Fibroblast of villous mesenchyme (primary cell): Measurements from ENCODE around the gene IVD. TPM values are rescaled to one million over a fixed set of nuclear protein-coding genes. Genes with fewer than 3 reads are reported as not detected.

Source experiments
- DNase-seq: peaks from one replicate; pipeline ENCODE4 v3.0.0-alpha.2; 2010; ENCODE audit warnings: low read depth
- H3K4me3 ChIP-seq: 2 replicates; pipeline ENCODE4 v1.5.1; 2011; ENCODE audit warnings: low read depth, mild to moderate bottlenecking, low read length
- total RNA-seq: library from RNA; depleted of rRNA; stranded (reverse); fragments of >200 nt; gene quantifications from 2 replicates; pipeline ENCODE4 v1.2.3, GENCODE V29; 2012
- TF ChIP-seq, protein P1 (sequence below): IDR thresholded peaks from 2 replicates; pipeline ENCODE4 v1.5.1; 2012; ENCODE audit warnings: low read depth, mild to moderate bottlenecking, low read length; ENCODE audit not compliant: insufficient read depth

Gene IVD
- total RNA-seq: 26.7 and 40.2 TPM in 2 replicates

DNA sequence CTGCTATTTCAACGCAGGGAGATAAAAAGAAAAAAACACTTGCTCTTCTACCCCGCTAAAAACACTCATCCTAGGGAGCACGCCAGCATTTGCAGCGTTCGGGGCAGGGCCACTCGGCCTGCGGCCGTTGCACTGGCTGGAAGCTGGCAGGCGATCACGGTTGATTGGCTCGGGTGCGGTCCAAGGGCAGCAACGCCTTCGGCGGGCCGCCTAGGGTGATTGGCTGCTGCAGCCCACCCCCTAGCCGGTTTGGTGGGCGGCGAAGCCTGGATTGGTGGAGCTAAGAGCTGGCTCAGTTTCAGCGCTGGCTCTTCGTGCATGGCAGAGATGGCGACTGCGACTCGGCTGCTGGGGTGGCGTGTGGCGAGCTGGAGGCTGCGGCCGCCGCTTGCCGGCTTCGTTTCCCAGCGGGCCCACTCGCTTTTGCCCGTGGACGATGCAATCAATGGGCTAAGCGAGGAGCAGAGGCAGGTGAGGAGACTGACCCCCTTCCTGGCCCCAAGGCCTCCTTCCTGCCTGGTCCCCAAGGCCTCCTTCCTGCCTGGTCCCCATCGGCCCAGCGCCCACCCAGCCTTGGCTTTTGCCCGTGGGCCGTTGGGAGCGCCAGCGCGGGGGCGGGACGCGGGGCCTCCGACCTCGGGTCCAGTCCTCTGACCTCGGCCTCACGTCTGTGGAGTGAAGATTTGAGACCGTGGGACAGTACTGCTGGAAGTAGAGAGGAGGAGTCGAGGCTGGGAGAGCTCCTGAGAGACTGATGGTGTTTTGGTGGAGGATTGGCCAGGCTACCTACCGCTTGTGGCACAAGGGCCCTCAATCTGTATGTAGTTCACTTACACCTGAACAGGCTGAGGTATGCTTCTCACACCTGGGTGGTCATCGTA is at the start of gene IVD:
TSS of gene IVD (plus strand) at position 295 of the 881 bp plus-strand sequence. CDS start at position 328, 33 bp downstream.
- peak; percentile 96 for DNase-seq
- TF ChIP-seq, protein P1, sequence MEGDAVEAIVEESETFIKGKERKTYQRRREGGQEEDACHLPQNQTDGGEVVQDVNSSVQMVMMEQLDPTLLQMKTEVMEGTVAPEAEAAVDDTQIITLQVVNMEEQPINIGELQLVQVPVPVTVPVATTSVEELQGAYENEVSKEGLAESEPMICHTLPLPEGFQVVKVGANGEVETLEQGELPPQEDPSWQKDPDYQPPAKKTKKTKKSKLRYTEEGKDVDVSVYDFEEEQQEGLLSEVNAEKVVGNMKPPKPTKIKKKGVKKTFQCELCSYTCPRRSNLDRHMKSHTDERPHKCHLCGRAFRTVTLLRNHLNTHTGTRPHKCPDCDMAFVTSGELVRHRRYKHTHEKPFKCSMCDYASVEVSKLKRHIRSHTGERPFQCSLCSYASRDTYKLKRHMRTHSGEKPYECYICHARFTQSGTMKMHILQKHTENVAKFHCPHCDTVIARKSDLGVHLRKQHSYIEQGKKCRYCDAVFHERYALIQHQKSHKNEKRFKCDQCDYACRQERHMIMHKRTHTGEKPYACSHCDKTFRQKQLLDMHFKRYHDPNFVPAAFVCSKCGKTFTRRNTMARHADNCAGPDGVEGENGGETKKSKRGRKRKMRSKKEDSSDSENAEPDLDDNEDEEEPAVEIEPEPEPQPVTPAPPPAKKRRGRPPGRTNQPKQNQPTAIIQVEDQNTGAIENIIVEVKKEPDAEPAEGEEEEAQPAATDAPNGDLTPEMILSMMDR: no peak
- peak within 1 kb of the TSS; percentile 95 for H3K4me3 ChIP-seq

DNA sequence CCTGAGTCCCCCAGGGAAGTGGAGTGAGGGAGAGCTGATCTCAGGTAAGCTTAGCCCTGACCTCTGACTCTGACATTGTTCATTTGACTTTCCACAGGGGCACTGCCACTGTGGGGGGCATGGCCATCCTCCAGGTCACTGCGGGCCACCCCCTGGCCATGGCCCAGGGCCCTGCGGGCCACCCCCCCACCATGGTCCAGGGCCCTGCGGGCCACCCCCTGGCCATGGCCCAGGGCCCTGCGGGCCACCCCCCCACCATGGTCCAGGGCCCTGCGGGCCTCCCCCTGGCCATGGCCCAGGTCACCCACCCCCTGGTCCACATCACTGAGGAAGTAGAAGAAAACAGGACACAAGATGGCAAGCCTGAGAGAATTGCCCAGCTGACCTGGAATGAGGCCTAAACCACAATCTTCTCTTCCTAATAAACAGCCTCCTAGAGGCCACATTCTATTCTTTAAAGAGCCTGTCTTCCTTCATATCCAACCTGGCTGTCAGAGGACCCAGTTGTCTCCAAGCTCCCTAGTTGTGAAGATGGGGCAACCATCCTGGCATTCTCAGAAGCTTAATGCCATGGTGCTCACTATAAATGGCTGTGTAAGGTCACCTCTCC is 49.5 kb upstream of the IVD start:
- no peak for DNase-seq
- H3K4me3 ChIP-seq: no peak overlapping the region
- TF ChIP-seq, protein P1: no peak

DNA sequence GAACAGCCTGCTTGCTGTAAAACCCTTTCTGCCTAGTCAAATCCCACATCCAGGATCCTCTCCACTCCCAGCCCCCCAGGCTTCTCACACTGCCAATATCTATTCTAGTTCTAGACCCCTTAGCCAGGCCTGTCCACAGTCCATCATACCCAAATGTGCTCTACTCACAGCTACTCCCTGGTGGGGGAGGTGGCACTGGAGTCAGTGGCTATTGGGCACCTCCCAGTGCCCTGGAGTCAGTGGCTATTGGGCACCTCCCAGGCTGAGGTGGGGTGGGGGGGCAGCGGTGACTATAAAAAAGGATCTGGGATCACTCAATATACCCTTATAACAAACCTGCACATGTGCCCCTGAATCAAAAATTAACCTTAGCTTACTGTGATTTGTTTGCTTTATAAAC is 48.3 kb upstream of the IVD start:
- no peak for DNase-seq
- TF ChIP-seq, protein P1: no peak
- H3K4me3 ChIP-seq: no peak overlapping the region

DNA sequence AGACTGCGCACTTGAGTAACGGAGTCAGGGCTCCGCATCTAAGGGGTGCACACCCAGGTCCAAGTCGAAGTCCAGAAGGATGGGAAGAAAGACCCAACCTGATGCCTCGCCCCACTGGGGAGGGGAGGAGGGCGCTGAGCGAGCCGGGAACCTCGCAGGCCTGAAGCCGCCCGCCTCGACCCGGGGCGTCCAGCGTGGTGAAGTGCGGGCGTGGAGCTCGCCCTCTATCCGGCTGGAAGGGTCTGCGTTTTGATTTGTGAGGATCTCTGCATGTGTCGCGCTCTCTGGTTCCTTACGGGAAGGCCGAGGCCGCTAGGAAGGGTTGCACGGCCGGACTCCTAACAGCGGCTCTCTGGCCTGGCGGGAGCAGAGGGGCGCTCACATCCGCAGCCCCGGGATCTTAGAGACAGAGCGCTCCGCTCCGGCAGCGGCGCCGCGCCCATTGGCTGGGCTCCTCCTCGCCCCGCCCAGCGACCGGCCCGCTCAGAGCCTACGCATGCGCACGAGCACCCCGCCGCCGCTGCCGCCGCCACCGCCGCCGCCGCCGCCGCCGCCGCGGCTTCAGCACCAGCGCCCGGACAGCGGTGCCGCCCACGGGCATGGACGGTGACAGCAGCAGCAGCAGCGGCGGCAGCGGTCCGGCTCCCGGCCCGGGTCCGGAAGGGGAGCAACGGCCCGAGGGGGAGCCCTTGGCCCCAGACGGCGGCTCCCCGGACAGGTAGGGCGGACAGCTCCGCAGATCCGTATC is 47.7 kb upstream of the IVD start, which contains the start of gene DISP2:
TSS of gene DISP2 (plus strand) at position 497 of the 748 bp plus-strand sequence. CDS start at position 600, 103 bp downstream.
- TF ChIP-seq, protein P1: no peak
- peak within 1 kb of the TSS; percentile 63 for H3K4me3 ChIP-seq
- peak; percentile 80 for DNase-seq

DNA sequence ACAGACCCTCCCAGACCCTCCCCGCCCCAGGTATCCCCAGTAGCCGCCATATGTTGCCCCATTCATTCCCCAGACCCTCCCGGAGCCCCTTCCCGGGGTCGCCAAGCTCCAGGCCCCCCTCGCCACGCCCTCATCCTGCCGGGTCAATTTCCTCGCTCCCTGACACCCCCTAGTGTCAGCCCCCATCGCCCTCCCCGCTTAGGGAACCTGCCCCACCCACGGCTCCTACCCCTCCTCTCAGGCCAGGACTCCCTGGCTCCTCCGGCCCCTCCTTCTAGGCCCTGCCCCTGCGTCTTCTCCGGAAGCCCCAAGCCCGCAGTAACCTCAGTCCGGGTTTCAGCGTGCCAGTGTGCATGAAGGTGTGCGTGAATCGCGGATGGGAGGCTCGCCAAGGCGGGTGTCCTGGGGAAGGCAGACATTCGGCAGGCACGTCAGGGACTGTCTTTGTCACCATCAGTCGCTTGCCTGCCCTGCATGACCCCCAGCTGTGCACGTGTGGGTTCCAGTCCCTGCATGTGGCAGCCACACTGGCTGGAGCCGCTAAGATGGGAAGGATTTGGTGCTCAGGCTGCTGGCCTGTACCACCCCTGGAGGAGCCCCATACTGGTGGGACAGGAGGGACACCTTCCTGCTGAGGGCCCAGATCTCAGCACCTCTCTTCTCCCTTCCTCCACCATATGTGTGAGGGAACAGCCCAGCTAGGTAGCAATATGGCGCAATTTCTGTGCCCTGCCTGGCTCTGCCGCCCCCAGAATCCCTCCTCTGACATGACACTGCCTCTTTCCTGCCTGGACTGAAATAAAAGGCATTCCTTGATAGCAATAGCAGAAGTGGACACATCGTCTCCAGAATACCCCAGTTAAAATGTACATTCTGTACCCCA is 46.9 kb upstream of the IVD start:
- peak overlapping the region; percentile 63 for H3K4me3 ChIP-seq
- TF ChIP-seq, protein P1: no peak
- DNase-seq: no peak

DNA sequence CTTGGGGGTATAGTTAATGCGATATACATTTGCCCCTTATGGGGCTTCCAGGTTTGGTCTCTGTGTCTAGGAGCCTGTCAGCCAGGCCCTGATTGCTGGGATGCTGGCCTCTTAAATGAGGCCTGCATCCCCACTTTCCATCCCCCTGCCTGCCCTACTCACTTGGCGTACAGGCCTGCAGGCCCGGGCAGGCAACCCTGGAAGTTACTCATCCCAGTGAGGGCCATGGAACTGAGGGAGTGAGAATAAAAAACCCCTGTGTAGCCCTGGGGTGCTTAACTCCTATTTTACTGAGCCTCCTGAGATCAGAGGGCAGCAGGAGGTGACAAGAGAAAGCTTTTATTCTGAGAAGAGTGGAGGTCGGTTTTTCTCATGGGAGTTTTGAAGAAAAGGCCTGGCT is 45.6 kb upstream of the IVD start:
- no peak for DNase-seq
- no peak overlapping the region for H3K4me3 ChIP-seq
- TF ChIP-seq, protein P1: no peak
